ENCODE data around the gene TMEM263. TPM values are rescaled to one million over a fixed set of nuclear protein-coding genes. Genes with fewer than 3 reads are reported as not detected.

The TMEM263 gene
- total RNA-seq, 2 donors from 2014 or later: 31.2 to 42.7 TPM

DNA sequence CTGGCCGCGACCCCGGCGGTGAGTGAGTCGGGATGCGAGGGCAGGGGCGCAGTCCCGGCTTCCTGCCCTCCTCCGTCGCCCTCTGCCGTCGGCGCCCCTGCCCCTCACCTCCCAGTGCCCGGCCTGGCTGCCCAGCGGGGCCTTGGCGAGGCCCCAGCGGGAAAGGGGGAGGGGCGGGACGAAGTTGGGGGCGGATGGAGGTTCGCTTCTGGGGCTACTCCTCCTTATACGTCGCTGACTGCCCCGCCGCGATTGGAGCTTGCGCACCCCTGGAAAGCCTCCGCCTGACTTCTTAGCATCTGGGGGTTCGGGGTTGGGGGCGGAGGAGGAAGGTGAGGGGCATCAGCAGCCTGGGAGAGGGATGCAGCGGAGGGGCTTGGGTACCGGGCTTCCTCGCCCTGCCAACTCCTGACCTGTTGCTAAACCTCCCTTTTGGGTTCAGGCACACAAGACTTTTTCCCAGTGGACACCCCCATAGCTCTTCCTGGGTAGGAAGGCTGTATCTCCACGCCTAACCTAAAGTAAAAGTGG is 406 bp downstream of the TMEM263 start:
- Mint-ChIP-seq H3K9me3 (no peaks in the 10 kb centered on the region), H3K27ac (peak overlapping the region; percentile 89 to 98), H3K36me3 (peaks cover 4% of the 10 kb centered on the region), H3K4me3 (peak overlapping the region; percentile 99), H3K27me3 (no peaks in the 10 kb centered on the region), H3K4me1 (ENCODE audit: low read depth in 2 of 2) (peaks cover 18 to 20% of the 10 kb centered on the region in 2 donors)
- ATAC-seq: peak in 1 of 2 donors; percentile 58
- no peak for DNase-seq (ENCODE audit: low spot score)

GRCh38 chr12:106957583-106957982 is 1.9 kb downstream of the TMEM263 start:
- ATAC-seq: no peak

GRCh38 chr12:106960443-106960842 is 4.7 kb downstream of the TMEM263 start:
- H3K9me3 Mint-ChIP-seq: no peaks in the 10 kb centered on the region
- H3K27ac Mint-ChIP-seq: peak overlapping the region in 1 of 2 donors; percentile 9
- peaks cover 28 to 30% of the 10 kb centered on the region in 2 donors for H3K4me1 Mint-ChIP-seq (ENCODE audit: low read depth in 2 of 2)
- peaks cover 11% of the 10 kb centered on the region for H3K36me3 Mint-ChIP-seq
- H3K27me3 Mint-ChIP-seq: no peaks in the 10 kb centered on the region
- DNase-seq (ENCODE audit: low spot score): no peak
- no peak overlapping the region for H3K4me3 Mint-ChIP-seq
- no peak for ATAC-seq

More at GRCh38 chr12:106957583-106957982, 1.9 kb downstream of the TMEM263 start:
- H3K4me1 Mint-ChIP-seq (ENCODE audit: low read depth in 2 of 2): peaks cover 23 to 24% of the 10 kb centered on the region in 2 donors
- peak overlapping the region; percentile 99 for H3K4me3 Mint-ChIP-seq
- H3K36me3 Mint-ChIP-seq: peaks cover 7% of the 10 kb centered on the region
- H3K9me3 Mint-ChIP-seq: no peaks in the 10 kb centered on the region
- no peak for DNase-seq (ENCODE audit: low spot score)
- H3K27ac Mint-ChIP-seq: peak overlapping the region; percentile 89 to 98
- H3K27me3 Mint-ChIP-seq: no peaks in the 10 kb centered on the region

GRCh38 chr12:106962286-106962685 is 6.6 kb downstream of the TMEM263 start:
- DNase-seq (ENCODE audit: low spot score): no peak
- peaks cover 19 to 22% of the 10 kb centered on the region in 2 donors for H3K4me1 Mint-ChIP-seq (ENCODE audit: low read depth in 2 of 2)
- H3K4me3 Mint-ChIP-seq: no peak overlapping the region
- ATAC-seq: no peak
- no peak overlapping the region for H3K27ac Mint-ChIP-seq
- no peaks in the 10 kb centered on the region for H3K9me3 Mint-ChIP-seq
- peaks cover 11% of the 10 kb centered on the region for H3K36me3 Mint-ChIP-seq
- no peaks in the 10 kb centered on the region for H3K27me3 Mint-ChIP-seq

GRCh38 chr12:106964526-106964925 is 8.8 kb downstream of the TMEM263 start:
- H3K27ac Mint-ChIP-seq: no peak overlapping the region
- DNase-seq (ENCODE audit: low spot score): no peak
- peaks cover 18% of the 10 kb centered on the region for H3K36me3 Mint-ChIP-seq
- H3K9me3 Mint-ChIP-seq: no peaks in the 10 kb centered on the region
- H3K4me1 Mint-ChIP-seq (ENCODE audit: low read depth in 2 of 2): peaks cover 11 to 15% of the 10 kb centered on the region in 2 donors
- no peaks in the 10 kb centered on the region for H3K27me3 Mint-ChIP-seq
- no peak for ATAC-seq
- no peak overlapping the region for H3K4me3 Mint-ChIP-seq

GRCh38 chr12:106971065-106971464 is 15.4 kb downstream of the TMEM263 start:
- H3K27ac Mint-ChIP-seq: no peak overlapping the region
- H3K4me1 Mint-ChIP-seq (ENCODE audit: low read depth in 2 of 2): peaks cover 9 to 15% of the 10 kb centered on the region in 2 donors
- ATAC-seq (no peak), DNase-seq (ENCODE audit: low spot score) (no peak)
- no peak overlapping the region for H3K4me3 Mint-ChIP-seq
- no peaks in the 10 kb centered on the region for H3K27me3 Mint-ChIP-seq
- H3K36me3 Mint-ChIP-seq: peaks cover 19% of the 10 kb centered on the region
- no peaks in the 10 kb centered on the region for H3K9me3 Mint-ChIP-seq

GRCh38 chr12:106973545-106973944 is 17.8 kb downstream of the TMEM263 start:
- H3K4me3 Mint-ChIP-seq: no peak overlapping the region
- H3K27ac Mint-ChIP-seq: no peak overlapping the region
- H3K9me3 Mint-ChIP-seq: no peaks in the 10 kb centered on the region
- ATAC-seq: no peak
- no peaks in the 10 kb centered on the region for H3K27me3 Mint-ChIP-seq
- H3K4me1 Mint-ChIP-seq (ENCODE audit: low read depth in 2 of 2): peaks cover 9 to 15% of the 10 kb centered on the region in 2 donors
- DNase-seq (ENCODE audit: low spot score): no peak
- peaks cover 13% of the 10 kb centered on the region for H3K36me3 Mint-ChIP-seq

- H3K27ac Mint-ChIP-seq: no peak overlapping the region
- no peak overlapping the region for H3K4me3 Mint-ChIP-seq
- H3K27me3 Mint-ChIP-seq: no peaks in the 10 kb centered on the region
- no peaks in the 10 kb centered on the region for H3K9me3 Mint-ChIP-seq
- H3K36me3 Mint-ChIP-seq: peaks cover 13% of the 10 kb centered on the region
- H3K4me1 Mint-ChIP-seq (ENCODE audit: low read depth in 2 of 2): peaks cover 9 to 15% of the 10 kb centered on the region in 2 donors
- DNase-seq (ENCODE audit: low spot score) (no peak), ATAC-seq (no peak)
Measured at GRCh38 chr12:106974511-106974910, 18.8 kb downstream of the TMEM263 start.

GRCh38 chr12:106975098-106975497 is 19.4 kb downstream of the TMEM263 start:
- H3K27ac Mint-ChIP-seq: no peak overlapping the region
- H3K4me1 Mint-ChIP-seq (ENCODE audit: low read depth in 2 of 2): peaks cover 9 to 15% of the 10 kb centered on the region in 2 donors
- peaks cover 13% of the 10 kb centered on the region for H3K36me3 Mint-ChIP-seq
- H3K4me3 Mint-ChIP-seq: no peak overlapping the region
- no peak for DNase-seq (ENCODE audit: low spot score)
- ATAC-seq: no peak
- H3K9me3 Mint-ChIP-seq: no peaks in the 10 kb centered on the region
- no peaks in the 10 kb centered on the region for H3K27me3 Mint-ChIP-seq

DNA sequence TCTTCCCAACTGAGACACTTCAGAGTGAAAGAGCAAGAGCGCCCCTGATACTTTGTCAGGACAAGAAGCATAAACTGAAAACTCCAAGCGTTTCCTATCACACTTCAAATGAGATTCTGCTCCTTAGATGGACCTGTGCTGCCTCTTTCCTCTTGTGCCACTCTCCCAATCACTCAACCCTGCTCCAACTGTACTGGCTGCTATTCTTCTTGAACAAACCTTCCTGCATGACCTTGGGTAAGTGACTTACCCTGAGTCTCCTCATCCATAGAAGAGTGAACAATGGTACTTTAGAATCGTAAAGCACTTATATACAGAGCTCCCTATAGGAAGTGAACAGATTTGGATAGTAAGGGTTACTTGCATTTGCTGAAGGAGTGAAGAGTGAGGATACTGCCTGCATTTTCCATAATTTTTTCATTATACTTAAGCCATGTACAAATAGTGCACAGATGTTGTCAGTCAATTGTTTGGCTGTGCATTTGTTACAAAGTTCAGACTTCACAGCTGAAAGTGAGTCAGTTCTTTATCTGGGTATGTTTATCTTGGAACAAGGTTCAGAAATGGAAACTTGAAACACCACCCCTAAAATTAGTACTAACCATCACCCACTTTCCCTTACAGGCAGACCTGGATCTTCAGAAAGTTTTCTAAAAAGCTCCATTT is 20.4 kb downstream of the TMEM263 start:
- Mint-ChIP-seq H3K9me3 (no peaks in the 10 kb centered on the region), H3K27ac (no peak overlapping the region), H3K36me3 (peaks cover 9% of the 10 kb centered on the region), H3K27me3 (no peaks in the 10 kb centered on the region), H3K4me3 (no peak overlapping the region), H3K4me1 (ENCODE audit: low read depth in 2 of 2) (peaks cover 5 to 12% of the 10 kb centered on the region in 2 donors)
- DNase-seq (ENCODE audit: low spot score): no peak
- no peak for ATAC-seq

DNA sequence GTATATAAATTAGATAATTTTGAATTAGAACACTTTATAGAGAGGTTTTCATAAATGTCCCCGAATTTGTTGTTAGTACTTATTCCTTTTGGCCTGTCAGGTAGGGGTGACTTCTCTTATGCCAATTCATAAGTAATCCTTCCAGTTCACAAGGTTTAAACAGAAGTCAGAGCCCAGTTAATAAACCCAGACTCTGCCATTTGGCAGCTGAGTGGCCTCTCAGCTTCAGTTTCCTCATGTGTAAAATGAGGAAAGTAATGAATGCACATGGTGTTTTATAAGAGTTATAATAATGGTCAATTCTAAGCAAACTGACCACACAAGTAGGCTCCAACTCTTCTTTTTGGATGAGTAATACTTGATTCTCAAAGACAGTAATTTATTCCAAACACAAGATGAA is 21.0 kb downstream of the TMEM263 start:
- ATAC-seq (no peak), DNase-seq (ENCODE audit: low spot score) (no peak)
- Mint-ChIP-seq H3K36me3 (peaks cover 6% of the 10 kb centered on the region), H3K4me3 (no peak overlapping the region), H3K27me3 (no peaks in the 10 kb centered on the region), H3K27ac (no peak overlapping the region), H3K9me3 (no peaks in the 10 kb centered on the region), H3K4me1 (ENCODE audit: low read depth in 2 of 2) (peaks cover 4 to 11% of the 10 kb centered on the region in 2 donors)

- Mint-ChIP-seq H3K4me1 (ENCODE audit: low read depth in 2 of 2) (peaks cover 8 to 14% of the 10 kb centered on the region in 2 donors), H3K36me3 (peaks cover 7% of the 10 kb centered on the region), H3K9me3 (no peaks in the 10 kb centered on the region), H3K4me3 (no peak overlapping the region), H3K27ac (no peak overlapping the region), H3K27me3 (no peaks in the 10 kb centered on the region)
- DNase-seq (ENCODE audit: low spot score): no peak
- no peak for ATAC-seq
Measured at GRCh38 chr12:106978035-106978800, 22.5 kb downstream of the TMEM263 start.

- no peak for DNase-seq (ENCODE audit: low spot score)
- ATAC-seq: no peak
- H3K36me3 Mint-ChIP-seq: peaks cover 26% of the 10 kb centered on the region
- peaks cover 24 to 28% of the 10 kb centered on the region in 2 donors for H3K4me1 Mint-ChIP-seq (ENCODE audit: low read depth in 2 of 2)
- H3K27ac Mint-ChIP-seq: no peak overlapping the region
- H3K9me3 Mint-ChIP-seq: peaks cover 4% of the 10 kb centered on the region
- no peaks in the 10 kb centered on the region for H3K27me3 Mint-ChIP-seq
- no peak overlapping the region for H3K4me3 Mint-ChIP-seq
Measured at GRCh38 chr12:106980944-106981343, 25.2 kb downstream of the TMEM263 start.

DNA sequence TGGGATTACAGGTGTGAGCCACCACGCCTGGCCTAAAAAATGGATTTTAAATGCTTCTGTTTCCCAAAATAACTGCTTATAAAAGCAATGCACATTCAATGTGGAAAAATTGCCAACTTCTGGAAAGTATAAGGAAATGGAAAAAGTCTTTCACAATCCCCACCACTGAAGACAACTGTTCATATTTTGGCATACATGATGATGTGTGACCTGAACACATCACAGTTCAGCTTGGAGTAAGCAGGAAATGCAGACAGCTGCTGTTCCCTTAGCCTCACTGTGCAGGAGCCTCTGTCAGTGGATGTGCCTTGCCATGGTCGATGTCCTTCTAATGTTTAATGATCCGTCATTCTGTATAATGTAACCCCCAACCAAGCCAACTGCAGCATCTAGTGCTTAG is 26.1 kb downstream of the TMEM263 start:
- no peak for DNase-seq (ENCODE audit: low spot score)
- peaks cover 26% of the 10 kb centered on the region for H3K36me3 Mint-ChIP-seq
- peaks cover 4% of the 10 kb centered on the region for H3K9me3 Mint-ChIP-seq
- H3K4me1 Mint-ChIP-seq (ENCODE audit: low read depth in 2 of 2): peaks cover 31 to 35% of the 10 kb centered on the region in 2 donors
- no peaks in the 10 kb centered on the region for H3K27me3 Mint-ChIP-seq
- no peak for ATAC-seq
- H3K4me3 Mint-ChIP-seq: no peak overlapping the region
- no peak overlapping the region for H3K27ac Mint-ChIP-seq

Data from natural killer cell treated with Interleukin-12 subunit alpha and Interleukin-12 subunit beta and Interleukin-15 and Interleukin-18, amount 100 ng/mL, for 72 hours (primary cell).